Endothelial cell (in vitro differentiated cells): ENCODE measurements around the gene NEDD4L. TPM values are rescaled to one million over a fixed set of nuclear protein-coding genes. Genes with fewer than 3 reads are reported as not detected.

Experiments
- DNase-seq: peaks from one replicate; pipeline ENCODE4 v3.0.0; 2021; ENCODE audit warnings: low spot score
- H3K27ac Mint-ChIP-seq: one replicate; pipeline ENCODE4 v1.8.0; 2021; ENCODE audit warnings: mixed read lengths, inconsistent platforms; ENCODE audit not compliant: unreplicated experiment
- H3K27me3 Mint-ChIP-seq: one replicate; pipeline ENCODE4 v1.8.0; 2021; ENCODE audit warnings: mild to moderate bottlenecking, moderate library complexity, mixed read lengths, inconsistent platforms; ENCODE audit not compliant: unreplicated experiment
- H3K36me3 Mint-ChIP-seq: one replicate; pipeline ENCODE4 v1.8.0; 2021; ENCODE audit warnings: mild to moderate bottlenecking, low read depth, mixed read lengths, inconsistent platforms; ENCODE audit not compliant: unreplicated experiment
- H3K4me1 Mint-ChIP-seq: one replicate; pipeline ENCODE4 v1.8.0; 2021; ENCODE audit warnings: mild to moderate bottlenecking, mixed read lengths, inconsistent platforms; ENCODE audit not compliant: unreplicated experiment
- H3K4me3 Mint-ChIP-seq: one replicate; pipeline ENCODE4 v1.8.0; 2021; ENCODE audit warnings: mild to moderate bottlenecking, mixed read lengths, inconsistent platforms; ENCODE audit not compliant: unreplicated experiment
- H3K9me3 Mint-ChIP-seq: one replicate; pipeline ENCODE4 v1.8.0; 2021; ENCODE audit warnings: mixed read lengths, inconsistent platforms; ENCODE audit not compliant: unreplicated experiment
- total RNA-seq: library from RNA; stranded (reverse); fragmentation: NEBNext Ultra II Directional; extraction: Animal tissue kit (Norgen Biotek cat#: 25700); gene quantifications from one replicate; pipeline ENCODE4 v1.2.1, GENCODE V29; 2021; ENCODE audit not compliant: unreplicated experiment
- TF ChIP-seq, protein P1 (sequence below): fragments of 200-600 bp; sonication (generic); IDR thresholded peaks from one replicate; pipeline ENCODE4 v1.5.0; 2021; ENCODE audit warnings: antibody characterized with exemption; ENCODE audit not compliant: unreplicated experiment

NEDD4L gene
- total RNA-seq, 1 donor from 2014 or later = 42.8 TPM

DNA sequence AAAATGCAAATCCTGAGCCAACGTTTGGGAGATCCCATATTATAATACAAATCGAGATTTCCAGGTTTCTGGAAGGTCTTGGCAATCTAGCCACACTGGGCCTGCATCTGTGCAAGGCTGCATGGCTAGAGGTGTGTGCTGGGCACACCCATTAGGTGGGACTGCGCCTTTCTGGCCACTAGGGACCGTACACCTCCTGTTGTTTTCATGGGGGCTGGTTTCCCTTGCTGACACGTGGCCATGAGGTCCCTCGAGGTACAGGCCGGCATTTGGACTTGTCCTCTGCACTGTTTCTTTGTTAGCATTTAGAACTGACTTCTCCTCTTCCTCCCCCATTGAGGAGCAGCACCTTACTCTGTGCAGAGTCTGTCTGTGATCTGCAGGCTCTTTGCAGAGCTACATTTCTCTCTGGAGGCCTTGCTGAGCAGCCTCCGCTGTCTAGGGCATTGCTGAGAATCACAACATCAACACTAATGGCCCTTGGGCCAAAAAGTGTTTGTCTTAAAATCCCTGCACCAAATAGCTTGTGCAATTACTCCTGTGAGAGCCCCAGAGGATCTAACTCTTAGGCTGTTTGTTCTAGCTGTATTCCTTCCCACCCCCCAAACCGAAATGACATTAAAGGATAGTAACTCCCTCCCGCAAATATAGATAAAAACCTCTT is 131.2 kb downstream of the NEDD4L start:
- DNase-seq = no peak
- Mint-ChIP-seq H3K9me3 (no peaks in the 10 kb centered on the region), H3K4me3 (no peak overlapping the region), H3K27me3 (peaks cover 3% of the 10 kb centered on the region), H3K36me3 (peaks cover 8% of the 10 kb centered on the region), H3K27ac (no peak overlapping the region), H3K4me1 (peaks cover 39% of the 10 kb centered on the region)
- TF ChIP-seq, protein P1, sequence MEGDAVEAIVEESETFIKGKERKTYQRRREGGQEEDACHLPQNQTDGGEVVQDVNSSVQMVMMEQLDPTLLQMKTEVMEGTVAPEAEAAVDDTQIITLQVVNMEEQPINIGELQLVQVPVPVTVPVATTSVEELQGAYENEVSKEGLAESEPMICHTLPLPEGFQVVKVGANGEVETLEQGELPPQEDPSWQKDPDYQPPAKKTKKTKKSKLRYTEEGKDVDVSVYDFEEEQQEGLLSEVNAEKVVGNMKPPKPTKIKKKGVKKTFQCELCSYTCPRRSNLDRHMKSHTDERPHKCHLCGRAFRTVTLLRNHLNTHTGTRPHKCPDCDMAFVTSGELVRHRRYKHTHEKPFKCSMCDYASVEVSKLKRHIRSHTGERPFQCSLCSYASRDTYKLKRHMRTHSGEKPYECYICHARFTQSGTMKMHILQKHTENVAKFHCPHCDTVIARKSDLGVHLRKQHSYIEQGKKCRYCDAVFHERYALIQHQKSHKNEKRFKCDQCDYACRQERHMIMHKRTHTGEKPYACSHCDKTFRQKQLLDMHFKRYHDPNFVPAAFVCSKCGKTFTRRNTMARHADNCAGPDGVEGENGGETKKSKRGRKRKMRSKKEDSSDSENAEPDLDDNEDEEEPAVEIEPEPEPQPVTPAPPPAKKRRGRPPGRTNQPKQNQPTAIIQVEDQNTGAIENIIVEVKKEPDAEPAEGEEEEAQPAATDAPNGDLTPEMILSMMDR = no peak

DNA sequence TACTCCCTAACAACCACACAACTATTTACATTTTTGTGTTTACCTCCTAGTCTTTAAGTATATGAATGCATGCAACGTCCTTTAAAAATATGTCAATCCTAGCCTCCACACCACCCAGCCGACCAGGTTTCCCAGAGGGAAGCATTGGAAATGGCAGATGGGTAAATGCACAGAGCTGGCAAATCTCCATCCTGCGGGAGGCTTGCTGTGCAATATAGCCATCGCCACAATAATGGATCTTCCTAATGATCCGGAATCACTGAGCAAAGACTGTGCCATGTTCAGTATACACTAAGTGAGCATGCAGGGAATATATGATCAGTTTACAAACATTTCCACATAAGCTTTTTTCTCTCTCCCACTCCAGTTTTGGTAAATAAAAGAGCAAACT is 131.8 kb downstream of the NEDD4L start:
- H3K9me3 Mint-ChIP-seq = no peaks in the 10 kb centered on the region
- peaks cover 39% of the 10 kb centered on the region for H3K4me1 Mint-ChIP-seq
- H3K27ac Mint-ChIP-seq = no peak overlapping the region
- TF ChIP-seq, protein P1 = no peak
- peaks cover 3% of the 10 kb centered on the region for H3K27me3 Mint-ChIP-seq
- DNase-seq = no peak
- no peak overlapping the region for H3K4me3 Mint-ChIP-seq
- H3K36me3 Mint-ChIP-seq = peaks cover 8% of the 10 kb centered on the region

DNA sequence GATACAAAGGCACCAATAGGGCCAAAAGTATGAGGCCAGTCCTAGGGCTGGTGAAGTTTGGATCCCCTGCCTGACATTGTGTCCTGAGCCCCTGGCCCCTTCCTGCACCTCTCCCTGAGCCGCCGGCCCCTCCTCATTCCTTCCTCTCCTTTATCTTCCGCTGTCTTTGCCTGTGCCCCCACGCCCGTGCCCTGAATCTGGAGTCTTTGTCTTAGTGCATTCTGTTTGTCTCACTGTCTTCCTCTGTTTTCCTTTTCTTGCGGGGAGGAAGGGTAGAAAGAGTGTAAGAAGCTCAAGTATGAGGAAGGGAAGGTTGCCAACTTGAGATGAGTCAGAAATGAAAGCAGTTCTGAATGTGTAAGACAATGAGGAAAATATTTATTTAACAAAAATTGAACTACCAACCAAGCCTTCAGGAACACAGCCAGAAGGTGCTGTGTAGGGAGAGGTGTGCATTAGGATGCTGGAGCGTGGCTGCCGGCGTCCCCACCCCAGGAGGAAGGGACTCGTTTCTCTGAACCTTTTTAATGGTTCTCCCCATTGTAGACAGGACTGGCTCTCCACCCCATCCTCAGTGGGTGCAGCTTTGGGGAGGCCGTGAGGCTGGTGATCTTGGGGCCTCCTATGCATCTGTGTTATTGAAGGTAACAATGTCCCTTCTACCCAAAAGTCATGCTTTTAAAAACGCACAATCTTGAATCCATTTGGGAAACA is 133.1 kb downstream of the NEDD4L start:
- Mint-ChIP-seq H3K27me3 (no peaks in the 10 kb centered on the region), H3K9me3 (no peaks in the 10 kb centered on the region), H3K36me3 (peaks cover 2% of the 10 kb centered on the region), H3K4me3 (peak overlapping the region; percentile 51), H3K4me1 (peaks cover 39% of the 10 kb centered on the region), H3K27ac (peak overlapping the region; percentile 67)
- DNase-seq = no peak
- TF ChIP-seq, protein P1 = no peak

DNA sequence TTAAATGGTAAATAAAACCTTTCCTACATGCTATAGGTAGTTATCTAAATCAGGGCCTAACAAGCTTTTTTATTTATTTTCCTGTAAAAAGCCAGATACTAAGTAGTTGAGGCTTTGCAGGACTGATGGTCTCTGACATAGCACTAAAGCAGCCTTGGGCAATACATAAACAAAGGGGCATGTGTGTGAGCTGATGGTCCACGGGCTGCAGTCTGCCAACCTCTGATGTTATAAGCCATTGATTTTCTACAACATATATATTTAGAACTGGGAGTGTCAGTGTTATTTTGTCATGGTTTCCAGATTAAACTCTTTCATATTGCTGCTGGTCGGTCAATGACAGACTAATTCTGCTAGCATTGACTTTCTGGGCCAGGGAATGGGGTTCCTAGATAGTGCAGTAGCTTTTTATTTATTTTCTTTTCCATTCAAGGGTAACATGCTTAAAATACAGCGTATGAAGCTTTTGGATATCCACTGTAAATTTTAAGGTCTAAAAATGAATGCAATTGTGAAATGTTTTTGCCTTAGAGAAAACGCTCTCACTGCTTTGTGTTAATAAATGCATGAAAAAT is 134.0 kb downstream of the NEDD4L start:
- peaks cover 37% of the 10 kb centered on the region for H3K4me1 Mint-ChIP-seq
- no peak overlapping the region for H3K27ac Mint-ChIP-seq
- H3K4me3 Mint-ChIP-seq = no peak overlapping the region
- no peaks in the 10 kb centered on the region for H3K9me3 Mint-ChIP-seq
- no peaks in the 10 kb centered on the region for H3K36me3 Mint-ChIP-seq
- TF ChIP-seq, protein P1 = no peak
- no peak for DNase-seq
- H3K27me3 Mint-ChIP-seq = no peaks in the 10 kb centered on the region

DNA sequence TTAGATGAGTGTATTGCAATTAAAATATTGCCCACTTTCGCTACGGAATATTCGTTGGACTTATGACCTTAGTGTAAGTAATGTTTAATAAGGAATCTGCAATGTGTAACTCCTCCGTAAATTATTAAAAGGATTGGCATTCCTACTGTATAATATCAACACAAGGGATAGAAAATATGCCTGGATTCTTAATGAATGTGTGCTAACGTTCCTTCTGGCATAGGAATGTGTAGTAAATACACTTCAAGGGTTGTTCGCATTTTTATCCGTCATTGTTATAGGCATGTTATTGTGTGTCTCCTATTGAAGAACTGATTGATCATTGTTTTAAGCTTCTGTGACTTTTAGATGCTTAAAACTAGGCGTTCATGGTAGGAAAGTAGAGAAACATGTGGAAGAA is 134.5 kb downstream of the NEDD4L start:
- DNase-seq = no peak
- H3K9me3 Mint-ChIP-seq = no peaks in the 10 kb centered on the region
- H3K27ac Mint-ChIP-seq = no peak overlapping the region
- no peak overlapping the region for H3K4me3 Mint-ChIP-seq
- TF ChIP-seq, protein P1 = no peak
- H3K4me1 Mint-ChIP-seq = peaks cover 37% of the 10 kb centered on the region
- no peaks in the 10 kb centered on the region for H3K27me3 Mint-ChIP-seq
- H3K36me3 Mint-ChIP-seq = no peaks in the 10 kb centered on the region
